ENCODE measurements around the gene MED31. TPM values are rescaled to one million over a fixed set of nuclear protein-coding genes. Genes with fewer than 3 reads are reported as not detected.

Gene MED31
- total and polyA plus RNA-seq, 12 donors, result 8.4 to 18.6 (median 14.6) TPM

- Histone ChIP-seq H3K4me3 (no peak overlapping the region), H3K27me3 (peaks cover 0 to 19% (median 18%) of the 10 kb centered on the region in 7 donors), H3K36me3 (no peaks in the 10 kb centered on the region), H3K9me3 (no peaks in the 10 kb centered on the region), H3K4me1 (no peaks in the 10 kb centered on the region), H3K27ac (no peak overlapping the region)
- WGBS, 2 donors, result 47 to 49% methylated on average over 7 of the region's 7 CpGs
- ATAC-seq, result no peak
- DNase-seq, result no peak
- TF ChIP-seq, protein P1, sequence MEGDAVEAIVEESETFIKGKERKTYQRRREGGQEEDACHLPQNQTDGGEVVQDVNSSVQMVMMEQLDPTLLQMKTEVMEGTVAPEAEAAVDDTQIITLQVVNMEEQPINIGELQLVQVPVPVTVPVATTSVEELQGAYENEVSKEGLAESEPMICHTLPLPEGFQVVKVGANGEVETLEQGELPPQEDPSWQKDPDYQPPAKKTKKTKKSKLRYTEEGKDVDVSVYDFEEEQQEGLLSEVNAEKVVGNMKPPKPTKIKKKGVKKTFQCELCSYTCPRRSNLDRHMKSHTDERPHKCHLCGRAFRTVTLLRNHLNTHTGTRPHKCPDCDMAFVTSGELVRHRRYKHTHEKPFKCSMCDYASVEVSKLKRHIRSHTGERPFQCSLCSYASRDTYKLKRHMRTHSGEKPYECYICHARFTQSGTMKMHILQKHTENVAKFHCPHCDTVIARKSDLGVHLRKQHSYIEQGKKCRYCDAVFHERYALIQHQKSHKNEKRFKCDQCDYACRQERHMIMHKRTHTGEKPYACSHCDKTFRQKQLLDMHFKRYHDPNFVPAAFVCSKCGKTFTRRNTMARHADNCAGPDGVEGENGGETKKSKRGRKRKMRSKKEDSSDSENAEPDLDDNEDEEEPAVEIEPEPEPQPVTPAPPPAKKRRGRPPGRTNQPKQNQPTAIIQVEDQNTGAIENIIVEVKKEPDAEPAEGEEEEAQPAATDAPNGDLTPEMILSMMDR (IDR thresholded peaks at IDR 0.05), result no peak
- intact Hi-C loops (cut with DNase I), result no loop called here
Observed at GRCh38 chr17:6684460-6684783, 33.0 kb upstream of the MED31 start.

DNA sequence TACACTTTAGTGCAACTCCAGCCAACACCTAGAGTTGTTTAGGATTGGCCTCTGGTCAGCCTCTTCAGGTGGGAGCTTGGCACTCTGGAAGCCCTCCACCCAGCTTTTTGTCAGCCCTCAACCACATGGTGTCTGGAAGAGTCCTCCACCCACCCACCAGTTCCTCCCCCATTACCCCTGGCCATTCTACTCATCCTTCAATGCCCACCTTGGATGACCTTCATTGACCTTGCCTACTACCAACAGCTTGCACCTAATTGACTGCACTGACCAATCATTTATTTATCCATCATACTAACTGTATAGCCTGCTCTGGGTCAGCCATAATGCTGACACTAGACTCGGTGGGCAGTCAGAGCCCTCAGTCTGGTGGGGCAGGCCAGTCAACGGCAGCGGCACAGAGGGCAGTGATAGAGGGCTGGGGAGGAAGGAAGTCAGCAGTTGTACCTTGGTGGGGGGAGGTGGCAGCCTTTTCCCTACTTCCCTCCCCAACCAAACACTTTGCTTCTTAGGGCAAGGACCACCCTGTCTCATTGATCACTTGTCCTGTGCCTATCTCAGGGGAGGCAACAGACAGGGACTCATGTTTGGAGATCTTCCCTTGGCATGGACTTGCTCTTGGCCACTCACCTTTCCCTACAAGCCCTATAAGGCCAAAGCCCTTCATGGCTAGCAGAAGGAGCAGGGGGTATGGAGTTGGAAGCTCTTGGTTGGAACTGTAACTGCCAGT lies 32.5 kb upstream of the MED31 start:
- Histone ChIP-seq H3K36me3 (no peaks in the 10 kb centered on the region), H3K4me3 (no peak overlapping the region), H3K27ac (no peak overlapping the region), H3K4me1 (no peaks in the 10 kb centered on the region), H3K9me3 (no peaks in the 10 kb centered on the region), H3K27me3 (peaks cover 0 to 24% (median 21%) of the 10 kb centered on the region in 7 donors)
- ATAC-seq (no peak), DNase-seq (no peak)
- TF ChIP-seq, protein P1 (IDR thresholded peaks at IDR 0.05), result no peak
- intact Hi-C loops (cut with DNase I), result no loop called here
- 86 to 89% methylated on average over 3 of the region's 3 CpGs for WGBS, 2 donors

DNA sequence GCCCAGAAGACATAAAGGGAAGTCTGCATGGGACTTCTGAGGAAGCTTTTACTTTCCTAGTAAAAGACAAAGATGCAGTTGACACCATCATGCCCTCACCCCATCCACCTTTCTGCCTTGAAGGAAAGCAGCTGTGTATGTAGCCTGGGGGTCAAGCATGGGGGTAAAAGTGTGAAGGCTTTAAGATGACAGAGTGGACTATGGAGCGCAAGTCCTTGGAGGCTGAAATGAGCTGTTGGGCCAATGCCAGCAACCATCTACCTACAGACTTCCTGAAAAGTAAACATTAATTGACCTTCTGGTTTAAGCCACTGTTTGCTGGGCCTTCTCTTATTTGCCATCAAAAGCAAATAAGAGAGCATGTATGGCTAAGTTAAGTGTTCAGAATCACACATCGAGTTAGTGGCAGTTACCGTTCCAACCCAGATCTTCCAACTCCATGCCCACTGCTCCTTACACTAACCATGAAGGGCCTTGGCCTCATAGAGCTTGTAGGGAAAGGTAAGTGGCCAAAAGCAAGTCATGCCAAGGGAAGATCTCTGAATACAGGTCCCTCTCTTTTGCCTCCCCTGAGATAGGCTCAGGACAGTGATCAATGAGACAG lies 31.8 kb upstream of the MED31 start:
- TF ChIP-seq, protein P1 (IDR thresholded peaks at IDR 0.05), result no peak
- H3K9me3 ChIP-seq, result no peaks in the 10 kb centered on the region
- H3K4me3 ChIP-seq, result no peak overlapping the region
- no peaks in the 10 kb centered on the region for H3K36me3 ChIP-seq
- no peak overlapping the region for H3K27ac ChIP-seq
- DNase-seq (no peak), ATAC-seq (no peak)
- intact Hi-C loops (cut with DNase I), result no loop called here
- H3K27me3 ChIP-seq, result peaks cover 0 to 30% (median 28%) of the 10 kb centered on the region in 7 donors
- 95 to 96% methylated on average over 3 of the region's 3 CpGs for WGBS, 2 donors
- H3K4me1 ChIP-seq, result no peaks in the 10 kb centered on the region

- DNase-seq (no peak), ATAC-seq (no peak)
- TF ChIP-seq, protein P1 (IDR thresholded peaks at IDR 0.05), result no peak
- no peaks in the 10 kb centered on the region for H3K4me1 ChIP-seq
- intact Hi-C loops (cut with DNase I), result no loop called here
- WGBS, 2 donors, result 88 to 92% methylated on average over 4 of the region's 4 CpGs
- H3K27ac ChIP-seq, result no peak overlapping the region
- peaks cover 4 to 38% (median 27%) of the 10 kb centered on the region in 7 donors for H3K27me3 ChIP-seq
- H3K36me3 ChIP-seq, result no peaks in the 10 kb centered on the region
- no peaks in the 10 kb centered on the region for H3K9me3 ChIP-seq
- H3K4me3 ChIP-seq, result no peak overlapping the region
Observed at GRCh38 chr17:6682339-6682738, 30.9 kb upstream of the MED31 start.
